Bone marrow (tissue), 2 donors: Measurements from ENCODE around the gene SYDE2.
"Not testable (repeated sequence)": the region's sequence is repeated elsewhere in the genome, so short reads cannot be mapped to it uniquely, and the experiment has no call there.

Experiments
- DNase-seq, 2 donors: peaks; one replicate each; lab custom pipeline; 2025; lab: John Stamatoyannopoulos, UW

SYDE2 gene

DNA sequence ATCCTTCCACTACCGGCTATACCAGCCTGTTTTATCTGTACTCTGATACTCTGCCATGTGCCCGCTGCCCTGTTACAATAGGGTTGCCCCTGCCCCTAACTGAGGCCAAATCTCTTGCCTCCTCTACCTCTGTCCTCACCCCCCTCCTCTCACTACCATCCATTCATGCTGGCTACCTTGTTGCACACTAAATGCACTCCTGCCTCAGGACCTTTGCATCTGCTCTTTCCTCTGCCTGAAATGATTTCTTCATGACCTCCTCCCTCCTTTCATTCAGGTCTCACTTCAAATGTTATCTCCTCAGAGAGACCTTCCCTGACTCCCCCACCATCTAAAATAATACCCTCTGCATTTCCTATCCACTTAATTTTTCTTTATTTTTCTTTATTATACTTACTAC lies 7.7 kb upstream of the SYDE2 start:
- DNase-seq, result no peak

- DNase-seq, result no peak
Observed at GRCh38 chr1:85203573-85204171, 2.9 kb upstream of the SYDE2 start.

GRCh38 chr1:85202864-85203255 lies 2.0 kb upstream of the SYDE2 start:
- DNase-seq, result no peak

DNA sequence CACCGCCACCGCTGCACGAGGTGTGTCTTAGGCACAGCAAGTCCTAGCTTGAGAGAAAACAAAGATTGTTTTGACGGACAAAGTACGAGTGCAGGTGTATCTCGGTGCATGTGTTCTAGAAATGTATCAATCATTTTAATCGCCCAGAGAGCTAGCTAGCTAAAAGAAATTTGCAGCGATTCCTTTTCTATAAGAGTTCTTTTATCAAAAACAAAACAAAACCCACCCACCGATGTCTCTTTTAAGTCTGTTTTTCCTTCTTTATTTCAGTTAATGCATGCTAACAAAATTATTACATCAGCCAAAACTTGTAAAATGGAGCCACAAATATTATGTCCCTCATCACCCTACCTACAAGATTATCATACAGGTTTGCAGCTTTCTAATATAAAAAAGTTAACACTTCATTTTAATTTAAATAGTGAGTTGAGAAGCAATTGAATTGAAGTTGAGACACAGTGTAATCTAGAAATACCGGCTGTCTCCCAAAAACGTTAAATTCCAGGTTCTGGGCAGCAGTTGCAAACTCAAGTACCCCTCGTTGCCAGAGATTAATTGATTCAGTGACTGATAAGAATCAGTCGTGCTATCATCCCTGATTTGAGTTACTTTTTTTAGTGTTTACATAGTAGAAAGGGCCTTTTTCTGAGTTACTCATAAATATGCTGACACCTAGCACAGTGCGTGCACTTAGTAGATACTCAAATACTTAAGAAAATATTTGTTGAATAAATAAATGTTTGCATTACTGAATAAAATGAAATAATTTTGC lies 1.5 kb upstream of the SYDE2 start:
- DNase-seq, result no peak

DNA sequence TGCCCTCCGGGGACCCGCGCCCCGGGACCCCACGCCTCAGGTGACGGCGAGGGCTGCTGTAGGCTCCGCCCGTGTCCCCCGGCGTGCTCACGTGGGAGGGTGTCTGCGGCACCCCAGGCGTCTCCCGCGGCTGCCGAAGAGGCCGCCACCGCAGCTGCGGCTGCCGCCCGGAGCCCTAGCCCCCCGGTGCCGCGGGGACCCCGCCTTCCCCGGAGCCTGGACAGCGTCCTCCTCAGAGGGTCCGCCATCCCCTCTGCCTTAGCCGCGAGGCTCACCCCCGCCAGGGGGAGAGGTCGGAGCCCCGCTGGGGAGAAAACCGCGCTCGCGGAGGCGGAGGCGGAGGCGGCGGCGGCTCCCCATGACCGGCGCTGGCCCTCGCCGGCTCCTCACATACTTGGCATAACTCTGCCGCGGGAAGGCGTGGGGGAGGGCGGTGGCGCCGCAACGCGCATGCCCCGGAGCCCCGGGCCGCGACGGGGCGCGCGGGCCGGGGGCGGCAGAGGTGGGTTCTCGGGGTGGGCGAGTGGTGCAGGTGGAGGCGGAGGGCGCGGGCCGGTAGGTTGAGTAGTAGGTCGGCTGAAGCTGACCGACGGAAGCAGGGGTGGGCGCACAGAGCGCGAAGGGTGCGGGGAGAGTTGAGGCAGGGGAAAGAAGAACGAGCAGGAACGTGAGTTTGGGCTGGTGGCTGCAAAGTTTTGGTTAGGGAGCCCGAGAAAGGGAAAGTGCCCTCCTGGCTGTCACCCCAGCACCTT lies 700 bp upstream of the SYDE2 start:
- DNase-seq, result peak in 1 of 2 donors; percentile 12

DNA sequence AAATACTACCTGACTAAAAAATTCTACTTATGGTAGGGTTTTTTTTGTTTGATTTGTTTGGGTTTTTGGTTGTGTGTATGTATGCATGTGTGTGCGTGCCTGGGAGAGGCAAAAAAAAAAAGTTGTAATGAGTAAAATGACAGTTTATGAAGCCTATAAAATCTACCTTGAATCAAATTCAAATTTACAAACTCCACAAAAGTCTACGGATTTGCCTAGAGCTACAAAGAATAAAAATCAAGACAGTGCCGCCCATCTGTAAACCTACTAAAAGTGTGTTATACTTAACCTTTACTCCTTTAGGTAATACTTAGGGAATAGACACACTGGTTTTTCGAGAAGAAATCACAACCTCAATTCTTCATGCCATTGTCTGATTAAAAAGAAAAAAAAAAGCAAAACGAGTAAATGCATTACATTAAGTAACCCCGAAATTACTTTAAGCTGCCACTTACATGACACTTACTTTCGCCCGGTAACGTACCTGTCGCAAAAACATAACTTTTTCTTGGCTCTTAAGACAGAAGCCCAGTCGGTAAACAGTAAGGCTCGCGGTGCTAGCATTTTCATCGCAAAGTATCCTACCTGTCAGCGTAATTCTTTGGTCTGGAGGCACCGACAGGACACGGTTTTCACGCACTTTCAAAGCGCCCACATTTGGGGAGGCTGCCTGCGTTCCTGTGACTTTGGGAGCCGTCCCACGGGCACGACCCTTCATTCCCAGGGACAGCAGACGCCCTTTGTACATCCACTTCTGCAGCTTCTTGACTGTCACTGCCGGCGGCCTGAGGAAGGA lies 951 bp downstream of the SYDE2 start:
- no peak for DNase-seq

- DNase-seq, result no peak
Observed at GRCh38 chr1:85198864-85199263, 2.0 kb downstream of the SYDE2 start.

- no peak for DNase-seq
Observed at GRCh38 chr1:85196358-85196757, 4.5 kb downstream of the SYDE2 start.

- no peak for DNase-seq
Observed at GRCh38 chr1:85195703-85196102, 5.1 kb downstream of the SYDE2 start.

GRCh38 chr1:85192129-85192528 lies 8.7 kb downstream of the SYDE2 start:
- DNase-seq, result not testable (repeated sequence)

DNA sequence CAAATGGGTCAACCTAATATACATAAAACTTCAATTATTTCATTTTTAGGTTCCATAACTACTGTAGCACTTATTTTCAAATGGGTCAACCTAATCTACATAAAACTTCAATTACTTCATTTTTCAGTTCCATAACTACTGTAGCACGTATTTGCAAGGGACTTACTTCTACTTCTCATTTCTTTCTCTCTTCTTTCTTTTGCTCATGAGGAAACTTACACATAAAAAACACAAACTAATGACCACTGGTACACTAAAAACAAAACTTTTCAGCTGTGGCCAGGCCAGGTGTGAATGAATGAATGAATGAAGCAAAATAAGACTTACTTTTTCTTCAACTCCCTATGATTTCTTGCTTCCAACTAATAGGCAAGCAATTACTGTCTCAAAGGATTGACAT lies 11.7 kb downstream of the SYDE2 start:
- no peak for DNase-seq

DNA sequence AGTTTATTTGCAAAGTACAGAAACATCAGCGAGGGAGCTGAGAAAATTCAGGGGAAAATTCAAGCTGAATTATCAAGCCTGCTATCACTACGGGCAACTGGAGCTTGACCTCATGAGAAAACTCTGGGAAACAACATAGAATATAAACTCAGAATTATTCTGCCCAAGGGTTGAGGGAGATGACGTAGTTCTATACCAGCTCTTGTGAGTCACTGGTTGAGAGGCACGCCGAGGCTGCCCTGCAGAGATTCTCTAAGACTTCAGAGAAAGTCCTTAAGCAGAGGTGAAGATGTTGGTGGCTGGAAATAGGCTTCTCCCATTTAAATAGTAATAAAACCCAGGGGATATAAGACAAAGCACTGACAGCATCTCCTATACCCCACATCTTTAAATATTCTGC lies 12.3 kb downstream of the SYDE2 start:
- DNase-seq, result no peak

- not testable (repeated sequence) for DNase-seq
Observed at GRCh38 chr1:85187021-85187420, 13.8 kb downstream of the SYDE2 start.

DNA sequence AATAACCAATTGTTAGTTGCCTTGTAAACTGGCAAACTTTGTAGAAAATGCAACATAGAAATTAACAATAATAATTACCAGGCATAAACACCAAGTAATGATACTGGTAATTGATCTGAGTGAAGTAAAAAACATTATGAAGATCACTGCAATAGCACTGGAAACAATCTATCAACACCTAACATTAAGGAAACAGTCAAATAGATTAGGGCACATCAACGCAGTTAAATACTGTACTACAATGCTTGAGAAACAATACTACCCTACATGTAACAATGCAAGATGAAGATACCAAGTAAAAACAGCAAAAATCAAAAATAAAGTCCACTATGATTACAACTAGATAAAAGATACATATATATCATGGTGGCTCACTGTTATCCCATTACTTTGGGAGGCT lies 16.6 kb downstream of the SYDE2 start:
- DNase-seq, result no peak

DNA sequence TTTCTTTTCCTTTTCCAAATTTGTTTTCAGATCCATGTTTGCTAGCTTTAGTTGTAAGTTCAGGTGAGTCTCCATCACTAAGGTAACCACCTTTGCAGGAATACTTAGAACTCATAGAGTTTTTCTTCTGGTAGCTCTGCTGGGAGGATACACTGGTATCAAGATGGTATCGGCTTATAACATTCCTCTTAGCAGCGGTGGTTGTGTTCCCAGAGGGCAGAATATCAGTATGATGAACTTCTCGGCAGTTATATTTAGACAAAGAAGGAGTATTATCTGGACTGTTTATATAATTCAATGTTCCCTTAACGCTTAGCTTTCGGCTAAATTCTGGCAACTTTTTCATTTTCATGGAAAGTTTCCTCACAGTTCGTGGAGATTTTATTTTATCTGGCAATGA lies 18.1 kb downstream of the SYDE2 start:
- no peak for DNase-seq

- no peak for DNase-seq
Observed at GRCh38 chr1:85180869-85181268, 19.9 kb downstream of the SYDE2 start.

DNA sequence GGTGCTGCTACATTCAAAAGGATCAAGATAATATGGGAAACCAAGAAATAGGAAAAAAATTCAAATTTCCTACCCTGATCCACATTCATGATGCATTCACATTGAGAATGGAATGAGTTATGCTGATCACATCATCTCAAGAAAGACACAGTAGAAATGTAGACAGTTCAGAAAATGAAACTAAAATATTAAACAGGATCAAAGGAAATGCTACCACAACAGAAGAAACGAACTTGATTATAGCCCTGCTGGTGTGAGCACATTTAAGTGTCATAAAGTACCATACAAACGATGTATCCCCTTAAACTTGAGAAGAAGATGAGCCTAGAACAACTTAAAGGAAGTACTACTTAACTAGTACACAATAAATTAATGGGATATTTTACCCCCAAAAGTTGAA lies 21.3 kb downstream of the SYDE2 start:
- no peak for DNase-seq

- DNase-seq, result no peak
Observed at GRCh38 chr1:85178396-85178795, 22.4 kb downstream of the SYDE2 start.

GRCh38 chr1:85174503-85174902 lies 26.3 kb downstream of the SYDE2 start:
- no peak for DNase-seq

DNA sequence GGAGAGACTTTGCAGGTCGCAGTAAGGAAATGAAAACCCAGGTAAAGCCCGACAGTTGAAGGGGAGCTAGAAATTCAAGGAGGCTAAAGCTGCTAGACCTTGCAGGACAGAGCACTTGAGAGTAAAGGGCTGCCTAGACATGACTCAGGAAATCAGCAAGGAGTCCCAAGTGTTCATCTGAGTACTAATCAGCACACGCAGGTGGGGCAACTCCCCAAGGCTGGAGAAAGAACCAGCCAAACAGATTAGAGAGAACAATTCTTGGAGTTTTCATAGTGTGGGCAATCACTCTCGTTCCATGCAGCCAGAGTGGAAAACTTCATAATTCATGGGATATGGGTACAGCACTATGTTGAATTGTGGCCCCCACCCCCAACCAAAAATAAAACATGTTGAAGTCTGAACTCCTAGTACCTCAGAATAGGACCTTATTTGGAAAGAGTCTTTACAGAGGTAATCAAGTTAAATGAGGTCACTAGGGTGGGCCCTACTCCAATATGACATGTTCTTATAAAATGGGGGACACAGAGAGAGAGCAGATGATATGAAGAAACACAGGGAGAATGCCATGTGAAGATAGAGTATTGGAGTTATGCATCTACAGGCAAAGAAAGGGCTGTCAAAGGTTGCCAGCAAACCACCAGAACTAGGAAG lies 28.0 kb downstream of the SYDE2 start:
- no peak for DNase-seq

DNA sequence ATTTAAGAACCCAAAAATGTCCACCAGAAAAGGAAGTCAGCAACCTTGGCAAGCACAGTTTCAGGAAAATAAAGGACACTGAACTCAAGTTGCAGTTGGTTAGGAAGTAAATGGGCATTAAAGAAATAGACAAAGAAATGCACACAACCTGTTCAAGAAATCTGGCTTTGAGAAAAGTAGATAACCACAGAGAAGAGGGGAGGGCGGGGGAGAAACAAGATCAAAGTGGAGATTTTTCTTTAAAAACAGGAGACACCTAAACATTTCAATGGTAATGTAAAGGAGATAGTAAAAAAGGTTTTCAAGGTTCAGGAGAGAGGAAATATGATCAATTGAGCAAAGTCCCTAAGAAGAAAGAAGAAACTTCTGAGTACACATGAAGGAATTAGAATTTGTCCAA lies 29.1 kb downstream of the SYDE2 start:
- DNase-seq, result no peak

- no peak for DNase-seq
Observed at GRCh38 chr1:85168884-85169283, 31.9 kb downstream of the SYDE2 start.
